ENCODE results near the gene PSMB9. TPM values are rescaled to one million over a fixed set of nuclear protein-coding genes. Genes with fewer than 3 reads are reported as not detected.

Gene PSMB9
- polyA plus RNA-seq, 3 donors = 204 to 405 (median 350) TPM

GRCh38 chr6:32882879-32883250, 28.9 kb downstream of the PSMB9 start:
- Mint-ChIP-seq H3K27ac (no peak overlapping the region), H3K36me3 (peaks cover 0 to 14% of the 10 kb centered on the region in 2 donors), H3K4me1 (peaks cover 18% of the 10 kb centered on the region), H3K27me3 (ENCODE audit: low read depth in 3 of 3) (peaks cover 27 to 29% (median 29%) of the 10 kb centered on the region in 3 donors), H3K9me3 (peaks cover 0 to 3% (median 0%) of the 10 kb centered on the region in 7 donors), H3K4me3 (no peak overlapping the region)
- no peaks in the 10 kb centered on the region for H3K9me3 ChIP-seq (replicated peaks in 1 of 2; ENCODE audit: control insufficient read depth in 1 of 2, insufficient read depth in 1 of 2, low read length in 2 of 2)
- H4K20me1 ChIP-seq (ENCODE audit: insufficient read depth, low read length) = no peaks in the 10 kb centered on the region
- H3K79me2 ChIP-seq (ENCODE audit: insufficient read depth, low read length) = no peaks in the 10 kb centered on the region
- WGBS (ENCODE audit: insufficient coverage) = 50% methylated on average over 1 of the region's 1 CpG
- H3K4me3 ChIP-seq (replicated peaks in 1 of 3; ENCODE audit: low read depth in 2 of 3, low read length in 3 of 3) = no peak overlapping the region
- no peak for TF ChIP-seq CTCF (IDR thresholded peaks at IDR 0.05)
- intact Hi-C loops (cut with micrococcal nuclease) = no loop called here
- H2AFZ ChIP-seq (ENCODE audit: insufficient read depth, low read depth, low read length, poor library complexity, severe bottlenecking) = no peak overlapping the region
- DNase-seq = no peak
- no peak overlapping the region for H3K9ac ChIP-seq (ENCODE audit: insufficient read depth, low read length, poor library complexity, severe bottlenecking)
- no peaks in the 10 kb centered on the region for H3K36me3 ChIP-seq (replicated peaks in 1 of 2; ENCODE audit: control insufficient read depth in 1 of 2, insufficient read depth in 2 of 2, low read length in 2 of 2)
- H3K27ac ChIP-seq (ENCODE audit: low read depth in 1 of 2, low read length in 2 of 2) = no peak overlapping the region
- H3K4me2 ChIP-seq (replicated peaks; ENCODE audit: extremely low read depth, low read length, poor library complexity, severe bottlenecking) = no peak overlapping the region
- H3K27me3 ChIP-seq (ENCODE audit: control insufficient read depth in 2 of 2, insufficient read depth in 2 of 2, low read length in 2 of 2) = peaks cover 15 to 23% of the 10 kb centered on the region in 2 donors
- peaks cover 6% of the 10 kb centered on the region in 2 donors for H3K4me1 ChIP-seq (ENCODE audit: control insufficient read depth in 1 of 2, insufficient read depth in 2 of 2, low read length in 2 of 2)

GRCh38 chr6:32883789-32884188, 29.8 kb downstream of the PSMB9 start:
- intact Hi-C loops (cut with micrococcal nuclease) = loop anchor here in 1 of 2 donors (2.0 kb wide), 1 partner anchor 101 kb away; no protein-coding TSS in a partner anchor

More at GRCh38 chr6:32883789-32884188, 29.8 kb downstream of the PSMB9 start:
- 48% methylated on average over 5 of the region's 5 CpGs for WGBS (ENCODE audit: insufficient coverage)
- H3K4me1 ChIP-seq (ENCODE audit: control insufficient read depth in 1 of 2, insufficient read depth in 2 of 2, low read length in 2 of 2) = peaks cover 6% of the 10 kb centered on the region in 2 donors
- no peak overlapping the region for H3K4me2 ChIP-seq (replicated peaks; ENCODE audit: extremely low read depth, low read length, poor library complexity, severe bottlenecking)
- H3K4me3 ChIP-seq (replicated peaks in 1 of 3; ENCODE audit: low read depth in 2 of 3, low read length in 3 of 3) = no peak overlapping the region
- Mint-ChIP-seq H3K36me3 (peaks cover 0 to 11% of the 10 kb centered on the region in 2 donors), H3K4me3 (no peak overlapping the region), H3K9me3 (peaks cover 0 to 3% (median 0%) of the 10 kb centered on the region in 7 donors), H3K4me1 (peaks cover 18% of the 10 kb centered on the region), H3K27ac (no peak overlapping the region), H3K27me3 (ENCODE audit: low read depth in 3 of 3) (peaks cover 22 to 23% (median 22%) of the 10 kb centered on the region in 3 donors)
- no peak overlapping the region for H3K27ac ChIP-seq (ENCODE audit: low read depth in 1 of 2, low read length in 2 of 2)
- no peaks in the 10 kb centered on the region for H3K9me3 ChIP-seq (replicated peaks in 1 of 2; ENCODE audit: control insufficient read depth in 1 of 2, insufficient read depth in 1 of 2, low read length in 2 of 2)
- peak in 1 of 3 donors; percentile 51 for DNase-seq
- H3K79me2 ChIP-seq (ENCODE audit: insufficient read depth, low read length) = no peaks in the 10 kb centered on the region
- H4K20me1 ChIP-seq (ENCODE audit: insufficient read depth, low read length) = no peaks in the 10 kb centered on the region
- H2AFZ ChIP-seq (ENCODE audit: insufficient read depth, low read depth, low read length, poor library complexity, severe bottlenecking) = no peak overlapping the region
- no peak overlapping the region for H3K9ac ChIP-seq (ENCODE audit: insufficient read depth, low read length, poor library complexity, severe bottlenecking)
- peaks cover 15 to 19% of the 10 kb centered on the region in 2 donors for H3K27me3 ChIP-seq (ENCODE audit: control insufficient read depth in 2 of 2, insufficient read depth in 2 of 2, low read length in 2 of 2)
- no peaks in the 10 kb centered on the region for H3K36me3 ChIP-seq (replicated peaks in 1 of 2; ENCODE audit: control insufficient read depth in 1 of 2, insufficient read depth in 2 of 2, low read length in 2 of 2)
- TF ChIP-seq CTCF (IDR thresholded peaks at IDR 0.05) = no peak
